CD4-positive, alpha-beta T cell treated with Interleukin-6 at 100 ng/mL for 8 hours (primary cell): Measurements from ENCODE around the gene TBCE.

Source experiments
- DNase-seq: peaks from one replicate; pipeline ENCODE4 v3.0.0-alpha.2; 2020; ENCODE audit warnings: mixed read lengths, low spot score

The TBCE gene

GRCh38 chr1:235409042-235409820 lies 42.0 kb downstream of the TBCE start:
- no peak for DNase-seq

GRCh38 chr1:235410467-235410866 lies 43.2 kb downstream of the TBCE start:
- DNase-seq: no peak

- DNase-seq: no peak
These were observed 44.6 kb downstream of the TBCE start for GRCh38 chr1:235411489-235412486.

DNA sequence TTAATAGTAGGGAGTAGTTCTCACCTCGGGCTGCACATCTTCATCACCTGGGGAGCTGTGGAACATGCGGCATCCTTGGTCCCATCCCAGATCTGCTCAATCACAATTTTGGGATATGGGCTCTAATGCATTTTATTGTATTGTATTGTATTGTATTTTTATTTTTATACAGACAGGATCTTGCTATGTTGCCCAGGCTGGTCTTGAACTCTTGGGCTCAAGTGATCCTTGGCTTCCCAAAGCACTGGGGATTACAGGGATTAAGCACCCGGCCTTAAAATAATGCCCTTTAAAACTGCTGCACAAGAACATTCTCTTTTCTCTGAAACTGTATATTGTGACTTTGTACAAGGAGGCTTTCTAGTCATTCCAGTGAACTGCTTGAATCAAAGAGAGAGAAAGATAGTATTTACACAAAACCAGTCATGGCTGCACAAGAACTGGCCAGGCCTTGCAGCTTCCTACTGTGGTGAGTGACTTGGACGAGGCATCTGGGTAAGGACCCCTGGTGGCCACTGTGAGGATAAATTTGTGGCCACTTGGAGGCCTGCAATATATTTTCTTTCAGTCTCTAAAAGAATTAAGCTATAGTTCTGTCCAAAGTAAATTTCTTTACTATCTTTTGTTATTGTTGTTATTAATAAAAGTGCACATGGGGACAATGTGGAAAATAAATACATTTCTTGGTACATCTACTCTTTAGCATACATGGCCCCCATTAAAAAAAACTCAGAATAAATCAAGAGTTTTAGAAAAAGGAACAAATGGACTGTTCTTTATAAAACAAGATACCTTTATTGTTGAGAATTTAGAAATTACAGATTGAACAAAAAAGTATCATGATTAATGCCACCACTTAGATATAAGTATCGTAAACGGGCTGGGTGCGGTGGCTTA lies 48.0 kb downstream of the TBCE start:
- DNase-seq: peak; percentile 64

- DNase-seq: no peak
These were observed 49.4 kb downstream of the TBCE start for GRCh38 chr1:235416662-235417049.

DNA sequence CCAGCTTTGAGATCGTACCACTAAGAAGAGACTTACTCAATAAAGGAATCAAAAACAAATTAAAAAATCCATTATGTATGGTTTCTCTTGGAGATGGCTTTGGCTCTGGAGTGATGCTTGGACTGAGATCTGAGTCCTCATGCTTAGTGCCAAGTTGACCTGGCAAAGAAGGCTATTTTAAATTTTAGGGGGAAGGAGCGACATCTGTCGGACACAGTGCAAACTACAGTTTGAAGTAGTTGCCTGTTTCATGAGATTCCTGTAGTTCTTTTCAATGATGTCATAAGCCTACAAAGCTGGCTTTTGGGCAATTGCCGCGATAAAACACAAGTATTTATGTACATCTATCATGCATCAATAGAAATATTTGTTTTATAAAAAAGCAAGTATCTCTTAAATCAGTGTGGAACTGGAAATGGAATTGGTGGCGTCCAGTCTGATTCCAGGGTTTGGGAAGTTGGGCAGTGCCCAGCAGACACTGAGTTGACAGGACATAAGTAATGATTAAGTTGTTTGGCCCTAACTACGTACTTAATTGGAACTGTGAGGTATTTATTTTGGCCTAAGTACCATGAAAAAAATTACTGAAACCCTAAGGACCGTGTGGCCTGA lies 50.0 kb downstream of the TBCE start:
- DNase-seq: peak; percentile 57

DNA sequence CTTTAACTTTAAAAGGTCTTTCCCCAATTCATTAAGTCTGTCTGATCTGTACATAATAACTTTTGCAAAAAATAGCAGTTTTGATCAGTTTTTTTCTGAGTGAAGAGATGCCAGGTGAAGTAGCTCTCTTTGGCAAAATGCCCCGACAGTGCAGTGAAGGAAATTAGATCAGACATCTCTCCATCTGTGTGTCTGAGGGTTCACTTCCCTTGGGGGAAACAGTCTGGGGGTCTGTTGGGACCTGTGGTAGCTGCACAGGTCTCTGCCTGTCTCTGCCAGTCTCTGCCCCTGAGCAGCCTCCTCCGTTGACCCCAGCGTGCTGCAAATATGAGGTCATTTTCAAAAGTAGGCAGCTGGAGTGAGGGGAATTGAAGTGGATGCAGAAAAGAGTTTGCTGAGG lies 54.5 kb downstream of the TBCE start:
- no peak for DNase-seq

- DNase-seq: no peak
These were observed 56.0 kb downstream of the TBCE start for GRCh38 chr1:235423214-235423652.

DNA sequence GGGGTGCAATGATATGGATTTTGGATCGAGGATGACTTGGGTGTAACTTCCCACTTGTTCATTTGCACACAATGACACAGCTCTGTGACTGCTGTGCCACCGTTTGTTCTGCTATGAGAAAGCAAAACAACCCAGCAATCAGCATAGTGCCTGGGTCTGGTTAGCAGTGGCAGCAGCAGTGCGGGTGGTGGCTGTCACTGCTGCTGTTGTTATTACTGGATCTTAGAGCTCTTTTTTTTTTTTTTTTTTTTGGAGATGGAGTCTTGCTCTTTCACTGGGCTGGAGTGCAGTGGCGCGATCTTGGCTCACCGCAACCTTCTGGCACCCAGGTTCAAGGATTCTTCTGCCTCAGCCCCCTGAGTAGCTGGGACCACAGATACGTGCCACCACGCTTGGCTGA lies 56.9 kb downstream of the TBCE start:
- no peak for DNase-seq

DNA sequence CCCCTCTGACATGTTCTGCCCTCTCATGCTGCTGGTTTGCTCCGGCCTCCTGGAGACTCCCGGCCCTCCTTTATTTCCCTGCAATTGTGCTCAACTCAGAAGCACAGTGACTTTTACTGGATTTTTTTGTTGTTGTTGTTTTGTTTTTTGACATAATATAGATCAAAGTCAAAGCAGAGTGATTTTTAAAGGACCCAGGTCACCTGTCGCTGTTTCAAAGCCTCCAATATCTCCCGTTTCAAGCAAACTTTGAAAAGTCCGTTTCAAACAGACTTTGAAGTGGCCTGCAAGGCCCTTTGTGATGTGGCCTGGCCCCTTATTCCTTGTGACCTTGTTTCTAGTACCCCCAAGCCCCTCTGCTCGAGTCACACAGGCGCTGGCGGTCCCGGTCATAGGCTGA lies 58.1 kb downstream of the TBCE start:
- no peak for DNase-seq

DNA sequence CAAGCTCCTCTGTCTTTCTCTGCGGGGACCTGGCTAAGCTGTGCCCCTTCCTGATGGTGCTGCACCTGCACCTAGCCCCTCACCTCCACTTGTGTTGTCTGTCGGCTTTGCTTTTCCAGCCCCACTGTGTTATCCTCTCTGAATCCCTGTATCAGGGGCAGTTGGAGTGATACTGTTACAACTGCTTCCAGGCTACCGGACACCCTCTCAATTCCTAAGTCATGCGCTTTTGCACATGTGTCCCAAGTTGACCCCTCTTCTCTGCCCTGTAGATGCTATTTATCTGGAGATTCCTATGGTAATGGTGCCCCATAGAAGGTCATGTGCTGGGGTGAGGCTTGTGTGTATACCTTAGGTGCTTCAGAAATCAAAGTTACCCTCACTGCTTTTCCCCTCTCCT lies 58.9 kb downstream of the TBCE start:
- DNase-seq: no peak

DNA sequence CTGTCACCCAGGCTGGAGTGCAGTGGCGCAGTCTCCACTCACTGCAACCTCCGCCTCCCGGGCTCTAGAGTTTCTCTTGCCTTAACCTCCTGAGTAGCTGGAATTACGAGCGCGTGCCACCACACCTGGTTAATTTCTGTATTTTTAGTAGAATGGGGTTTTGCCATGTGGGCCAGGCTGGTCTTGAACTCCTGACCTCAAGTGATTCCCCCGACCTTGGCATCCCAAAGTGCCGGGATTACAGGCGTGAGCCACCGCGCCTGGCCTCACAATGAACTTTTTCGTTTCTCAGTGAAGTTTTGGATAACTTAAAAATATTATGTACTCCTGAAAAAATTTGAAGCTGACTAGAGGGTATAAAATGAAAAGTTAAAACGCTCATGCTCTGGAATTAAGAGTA lies 59.5 kb downstream of the TBCE start:
- no peak for DNase-seq

- DNase-seq: no peak
These were observed 60.2 kb downstream of the TBCE start for GRCh38 chr1:235427447-235427846.

GRCh38 chr1:235429143-235429542 lies 61.9 kb downstream of the TBCE start:
- DNase-seq: no peak

DNA sequence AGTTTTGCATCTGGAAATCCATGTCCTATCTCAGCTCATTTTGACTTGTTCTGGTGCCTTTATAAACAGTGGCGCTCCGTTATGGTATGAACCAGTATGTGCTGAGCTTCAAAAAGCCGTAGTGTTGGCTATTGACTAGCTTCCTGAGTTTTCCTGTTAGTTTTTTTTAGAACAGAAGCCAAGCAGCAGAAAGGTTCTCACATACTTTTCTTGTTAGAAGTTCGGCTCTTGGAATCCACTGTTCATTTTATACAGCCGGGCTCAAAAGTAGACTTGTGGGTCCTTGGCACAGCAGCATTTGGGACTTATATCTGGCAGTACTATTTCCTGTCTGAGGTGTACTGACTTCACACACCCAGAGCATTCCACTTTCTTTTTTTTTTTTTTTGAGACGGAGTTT lies 63.8 kb downstream of the TBCE start:
- no peak for DNase-seq

GRCh38 chr1:235434001-235434400 lies 66.8 kb downstream of the TBCE start:
- no peak for DNase-seq

DNA sequence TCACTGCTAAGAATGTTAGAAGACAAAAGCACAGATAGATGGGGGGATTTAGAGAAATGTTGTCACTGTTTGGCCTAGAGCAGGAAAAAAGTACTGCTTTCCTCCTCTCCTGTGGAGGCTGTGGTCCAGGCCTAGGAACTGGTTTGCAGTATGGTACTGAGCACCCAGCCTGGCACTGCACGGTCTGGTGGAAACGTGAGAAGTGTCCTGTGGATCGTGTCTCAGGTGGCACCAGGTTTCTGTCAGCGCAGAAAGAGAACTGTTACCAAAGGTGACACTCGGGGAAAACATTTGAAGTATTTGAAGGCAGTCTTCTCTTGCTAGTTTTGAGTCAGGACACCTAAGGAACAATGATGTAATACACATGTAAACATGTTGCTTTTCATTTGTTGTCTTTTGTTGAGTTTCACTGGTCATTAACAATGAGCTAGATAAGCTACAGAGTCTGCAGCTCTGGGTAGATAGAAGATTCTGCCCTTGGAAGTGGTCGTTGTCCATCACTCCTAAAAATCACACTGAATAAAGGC lies 74.0 kb downstream of the TBCE start:
- no peak for DNase-seq

DNA sequence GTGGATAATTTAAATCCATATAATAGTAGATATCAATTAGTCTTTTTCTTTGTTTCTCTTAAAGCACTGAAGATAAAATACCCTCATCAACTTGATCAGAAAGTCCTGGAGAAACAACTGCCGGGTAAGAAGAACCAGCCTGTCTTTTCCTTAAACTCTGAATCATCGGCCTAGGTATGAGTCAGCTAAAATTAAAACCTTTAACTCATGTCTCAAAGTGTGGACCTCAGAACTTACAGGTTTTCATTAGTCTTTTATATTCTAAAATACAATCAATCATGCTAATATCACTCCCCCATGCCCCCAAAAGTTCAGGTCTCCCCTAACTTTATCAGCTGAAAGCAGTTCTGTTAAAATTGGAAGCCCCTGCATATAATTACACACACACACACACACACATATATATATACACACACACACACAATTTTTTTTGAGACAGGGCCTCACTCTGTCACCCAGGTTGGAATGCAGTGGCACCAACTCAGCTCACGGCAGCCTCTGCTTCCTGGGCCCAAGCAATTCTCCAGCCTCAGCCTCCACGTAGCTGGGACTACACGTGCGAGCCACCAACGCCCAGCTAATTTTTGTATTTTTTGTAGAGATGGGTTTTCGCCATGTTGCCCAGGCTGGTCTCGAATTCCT lies 75.7 kb downstream of the TBCE start:
- DNase-seq: no peak

GRCh38 chr1:235448616-235449015 lies 81.4 kb downstream of the TBCE start:
- no peak for DNase-seq

- DNase-seq: no peak
These were observed 83.2 kb downstream of the TBCE start for GRCh38 chr1:235450433-235450832.
